ENCODE measurements around the gene LGALSL.

The LGALSL gene

GRCh38 chr2:64453770-64454385, at the start of gene LGALSL:
Gene LGALSL, plus strand, starts transcription at chr2:64454162. Its CDS starts 384 bp downstream, at chr2:64454546.
- no peak for DNase-seq

- no peak for DNase-seq
These were observed 49.2 kb upstream of the LGALSL start for GRCh38 chr2:64404743-64405142.

- DNase-seq, result no peak
These were observed 48.2 kb upstream of the LGALSL start for GRCh38 chr2:64405581-64406406.

GRCh38 chr2:64406407-64406774, 47.6 kb upstream of the LGALSL start:
- DNase-seq, result no peak

- DNase-seq, result no peak
These were observed 45.9 kb upstream of the LGALSL start for GRCh38 chr2:64408031-64408430.

- no peak for DNase-seq
These were observed 43.3 kb upstream of the LGALSL start for GRCh38 chr2:64410671-64411070.

GRCh38 chr2:64412671-64413070, 41.3 kb upstream of the LGALSL start:
- no peak for DNase-seq

GRCh38 chr2:64414736-64415435, 39.1 kb upstream of the LGALSL start:
- DNase-seq, result no peak

GRCh38 chr2:64417624-64418023, 36.3 kb upstream of the LGALSL start:
- DNase-seq, result no peak

- DNase-seq, result no peak
These were observed 34.3 kb upstream of the LGALSL start for GRCh38 chr2:64419596-64420165.

- no peak for DNase-seq
These were observed 33.3 kb upstream of the LGALSL start for GRCh38 chr2:64420677-64421076.

GRCh38 chr2:64421201-64421600, 32.8 kb upstream of the LGALSL start:
- no peak for DNase-seq

- DNase-seq, result no peak
These were observed 31.5 kb upstream of the LGALSL start for GRCh38 chr2:64422466-64422865.

- no peak for DNase-seq
These were observed 30.7 kb upstream of the LGALSL start for GRCh38 chr2:64423303-64423702.

- DNase-seq, result no peak
These were observed 29.5 kb upstream of the LGALSL start for GRCh38 chr2:64424416-64424987.

GRCh38 chr2:64426183-64426952, 27.6 kb upstream of the LGALSL start:
- DNase-seq, result no peak

- no peak for DNase-seq
These were observed 19.8 kb upstream of the LGALSL start for GRCh38 chr2:64434039-64434657.

GRCh38 chr2:64437883-64438282, 16.1 kb upstream of the LGALSL start:
- DNase-seq, result no peak

- no peak for DNase-seq
These were observed 14.8 kb upstream of the LGALSL start for GRCh38 chr2:64439194-64439593.

GRCh38 chr2:64440843-64441242, 13.1 kb upstream of the LGALSL start:
- DNase-seq, result no peak

GRCh38 chr2:64442277-64442676, 11.7 kb upstream of the LGALSL start:
- DNase-seq, result no peak

Data from activated CD4-positive, alpha-beta T cell treated with anti-CD3 and anti-CD28 coated beads for 1 hour (primary cell).